IMR-90 (cell line): ENCODE measurements around the gene ALDH6A1.

Source experiments
- CEBPB ChIP-seq: IDR thresholded peaks from 2 replicates; pipeline ENCODE4 v1.6.1; 2012; ENCODE audit warnings: low read depth, low read length, improper control_type of control experiment
- CTCF ChIP-seq: conservative IDR thresholded peaks from 2 replicates; pipeline ENCODE4 v1.5.1; 2012; ENCODE audit warnings: mild to moderate bottlenecking, low read depth, low read length, improper control_type of control experiment
- POLR2A ChIP-seq: IDR thresholded peaks from 2 replicates; pipeline ENCODE4 v1.6.1; 2012; ENCODE audit warnings: mild to moderate bottlenecking, low read depth, low read length
- RAD21 ChIP-seq: IDR thresholded peaks from 2 replicates; pipeline ENCODE4 v1.6.1; 2012; ENCODE audit warnings: low read length, improper control_type of control experiment
- RCOR1 ChIP-seq: IDR thresholded peaks from 2 replicates; pipeline ENCODE4 v1.6.1; 2012; ENCODE audit warnings: mild to moderate bottlenecking, low read length, improper control_type of control experiment; ENCODE audit not compliant: insufficient replicate concordance
- USF2 ChIP-seq: fragments of 150-350 bp; IDR thresholded peaks from 2 replicates; pipeline ENCODE4 v1.6.1; 2017; ENCODE audit warnings: mild to moderate bottlenecking, antibody characterized with exemption, low read length, low read depth

- TF ChIP-seq RCOR1 (no peak), POLR2A (no peak), CTCF (no peak), CEBPB (no peak), USF2 (no peak), RAD21 (no peak)
Observed at GRCh38 chr14:74042296-74042695, 42.0 kb downstream of the ALDH6A1 start.
